AG04450 (cell line): ENCODE measurements around the gene SCAF4. TPM values are rescaled to one million over a fixed set of nuclear protein-coding genes. Genes with fewer than 3 reads are reported as not detected.

Experiments used
- CTCF ChIA-PET: fragments of 300-600, 350-600 bp; formaldehyde crosslinking; extraction: SDS; loops from one replicate; lab custom pipeline; 2022; ENCODE audit warnings: antibody characterized with exemption, inconsistent platforms; lab: Charles Lee
- POLR2A ChIA-PET: fragments of 350-600 bp; formaldehyde crosslinking; extraction: SDS; loops from one replicate; lab custom pipeline; 2021; ENCODE audit warnings: antibody characterized with exemption, inconsistent platforms; lab: Yijun Ruan, JAX
- DNase-seq: peaks from one replicate; pipeline ENCODE4 v3.0.0-alpha.2; 2011; ENCODE audit warnings: low read depth, low spot score
- H3K27ac ChIP-seq: one replicate; pipeline ENCODE4 v1.5.1; 2012; ENCODE audit warnings: low read depth, low read length, control low read depth
- H3K27me3 ChIP-seq: one replicate; pipeline ENCODE4 v1.6.0; 2012; ENCODE audit warnings: low read length; ENCODE audit not compliant: control insufficient read depth, insufficient read depth
- H3K4me3 ChIP-seq: 2 replicates; pipeline ENCODE4 v1.5.1; 2011; ENCODE audit warnings: mild to moderate bottlenecking, low read depth, low read length, control low read depth
- H3K9me3 ChIP-seq: 2 replicates; pipeline ENCODE4 v1.5.1; 2012; ENCODE audit warnings: low read length; ENCODE audit not compliant: control insufficient read depth, insufficient read depth
- polyA plus RNA-seq: library from polyadenylated mRNA; depleted of rRNA; stranded (reverse); fragments of >200 nt; gene quantifications from 2 replicates; pipeline ENCODE4 v1.2.3, GENCODE V29; 2011
- TF ChIP-seq, protein P1 (sequence below): IDR thresholded peaks from 2 replicates; pipeline ENCODE4 v1.5.1; 2011; ENCODE audit warnings: low read depth, low read length, control low read depth, inconsistent platforms

Gene SCAF4
- polyA plus RNA-seq, 1 experiment = 6.3 TPM

DNA sequence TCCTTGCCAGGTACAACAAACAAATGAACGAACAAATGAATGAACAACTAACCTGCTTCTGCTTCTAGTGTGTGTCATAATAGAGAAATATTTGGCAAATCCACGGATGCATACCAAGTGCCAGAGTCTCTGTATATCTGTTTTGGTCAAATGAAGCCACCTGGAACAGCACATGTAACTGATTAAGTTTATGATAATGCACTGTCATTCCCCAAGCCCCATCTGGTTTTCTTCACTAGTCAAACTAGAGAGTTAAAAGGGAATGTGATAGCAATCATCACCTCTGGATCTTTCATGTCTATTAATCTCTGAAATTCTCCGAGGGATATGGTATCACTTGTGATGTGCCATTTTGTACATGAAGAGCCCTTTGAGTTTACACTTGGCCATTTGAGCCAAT, 21.0 kb upstream of the SCAF4 start:
- Histone ChIP-seq H3K27me3 (no peaks in the 10 kb centered on the region), H3K9me3 (no peaks in the 10 kb centered on the region), H3K27ac (no peak overlapping the region), H3K4me3 (no peak overlapping the region)
- CTCF ChIA-PET = no interaction called here
- DNase-seq = no peak
- TF ChIP-seq, protein P1, sequence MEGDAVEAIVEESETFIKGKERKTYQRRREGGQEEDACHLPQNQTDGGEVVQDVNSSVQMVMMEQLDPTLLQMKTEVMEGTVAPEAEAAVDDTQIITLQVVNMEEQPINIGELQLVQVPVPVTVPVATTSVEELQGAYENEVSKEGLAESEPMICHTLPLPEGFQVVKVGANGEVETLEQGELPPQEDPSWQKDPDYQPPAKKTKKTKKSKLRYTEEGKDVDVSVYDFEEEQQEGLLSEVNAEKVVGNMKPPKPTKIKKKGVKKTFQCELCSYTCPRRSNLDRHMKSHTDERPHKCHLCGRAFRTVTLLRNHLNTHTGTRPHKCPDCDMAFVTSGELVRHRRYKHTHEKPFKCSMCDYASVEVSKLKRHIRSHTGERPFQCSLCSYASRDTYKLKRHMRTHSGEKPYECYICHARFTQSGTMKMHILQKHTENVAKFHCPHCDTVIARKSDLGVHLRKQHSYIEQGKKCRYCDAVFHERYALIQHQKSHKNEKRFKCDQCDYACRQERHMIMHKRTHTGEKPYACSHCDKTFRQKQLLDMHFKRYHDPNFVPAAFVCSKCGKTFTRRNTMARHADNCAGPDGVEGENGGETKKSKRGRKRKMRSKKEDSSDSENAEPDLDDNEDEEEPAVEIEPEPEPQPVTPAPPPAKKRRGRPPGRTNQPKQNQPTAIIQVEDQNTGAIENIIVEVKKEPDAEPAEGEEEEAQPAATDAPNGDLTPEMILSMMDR = no peak
- POLR2A ChIA-PET = no interaction called here

DNA sequence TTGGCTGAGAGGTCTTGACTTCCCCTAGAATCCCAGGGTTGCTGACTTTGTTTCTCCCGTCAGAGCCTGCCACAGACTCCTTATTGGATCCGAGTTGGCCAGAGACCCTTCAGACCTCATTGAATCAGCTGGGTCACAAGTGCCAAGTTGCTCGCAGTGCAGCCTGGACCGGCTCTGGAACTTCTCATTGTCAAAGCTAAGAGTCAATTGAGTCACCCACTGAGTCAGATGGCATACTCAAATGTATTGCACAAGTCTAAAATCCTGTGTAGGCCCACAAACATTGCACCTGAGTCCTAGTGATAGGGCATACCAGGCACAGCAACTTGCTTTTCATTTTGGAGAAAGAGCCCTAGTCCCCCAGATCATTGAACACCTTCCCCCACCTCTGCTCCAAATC, 20.4 kb upstream of the SCAF4 start:
- CTCF ChIA-PET = no interaction called here
- DNase-seq = no peak

DNA sequence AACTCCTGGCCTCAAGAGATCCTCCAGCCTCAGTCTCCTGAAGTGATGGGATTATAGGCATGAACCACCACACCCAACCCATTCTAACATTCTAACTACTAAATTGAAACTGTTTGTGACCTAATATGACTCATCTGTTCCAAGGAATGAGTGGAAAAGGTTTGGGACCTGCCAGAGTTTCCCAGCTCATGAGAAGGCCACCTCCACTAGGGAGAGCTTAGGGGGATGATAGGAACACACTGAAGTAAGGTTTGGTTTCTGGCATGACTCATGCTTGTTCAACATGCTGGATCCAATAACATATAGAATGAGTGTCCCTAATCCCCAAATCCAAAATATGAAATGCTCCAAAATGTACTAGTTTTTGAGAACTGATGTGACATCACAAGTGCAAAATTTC, 18.9 kb upstream of the SCAF4 start:
- H3K9me3 ChIP-seq = no peaks in the 10 kb centered on the region
- no peak overlapping the region for H3K27ac ChIP-seq
- CTCF ChIA-PET = no interaction called here
- DNase-seq = no peak
- POLR2A ChIA-PET = no interaction called here
- H3K4me3 ChIP-seq = no peak overlapping the region
- H3K27me3 ChIP-seq = no peaks in the 10 kb centered on the region
- TF ChIP-seq, protein P1 = no peak

More for the DNA sequence above, 20.4 kb upstream of the SCAF4 start:
- no peaks in the 10 kb centered on the region for H3K9me3 ChIP-seq
- POLR2A ChIA-PET = no interaction called here
- no peaks in the 10 kb centered on the region for H3K27me3 ChIP-seq
- no peak overlapping the region for H3K27ac ChIP-seq
- H3K4me3 ChIP-seq = no peak overlapping the region
- TF ChIP-seq, protein P1 = no peak

DNA sequence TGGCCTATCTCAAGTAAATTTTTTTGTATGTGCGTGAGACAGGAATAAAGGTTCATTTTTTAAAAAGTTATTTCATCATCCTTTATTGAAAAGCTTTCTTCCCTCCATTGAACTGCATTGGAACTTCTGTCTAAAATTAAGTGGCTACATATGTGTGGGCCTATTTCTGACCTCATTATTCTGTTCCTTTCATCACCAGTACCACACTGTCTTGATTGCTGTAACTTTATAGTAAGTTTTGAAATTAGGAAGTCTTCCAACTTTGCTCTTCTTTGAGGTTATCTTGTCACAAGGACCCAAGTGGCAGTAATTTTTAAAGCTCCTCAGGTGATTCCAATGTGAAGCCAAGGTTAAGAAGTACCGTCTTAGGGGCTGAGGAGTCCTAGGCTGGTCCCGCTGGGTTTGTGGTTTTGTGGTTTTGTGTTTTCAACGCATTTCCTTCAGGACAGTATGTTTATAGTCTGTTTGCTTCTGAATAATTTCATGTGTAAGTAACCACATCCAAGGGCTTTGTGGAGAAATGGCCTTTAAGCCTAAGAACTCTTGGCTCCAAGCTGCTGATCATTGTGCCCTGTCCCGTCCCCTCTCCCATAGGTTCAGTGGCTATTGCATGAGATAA, 12.4 kb upstream of the SCAF4 start:
- DNase-seq = no peak
- TF ChIP-seq, protein P1 = no peak
- Histone ChIP-seq H3K27ac (no peak overlapping the region), H3K4me3 (no peak overlapping the region), H3K9me3 (no peaks in the 10 kb centered on the region), H3K27me3 (no peaks in the 10 kb centered on the region)
- POLR2A ChIA-PET = no interaction called here
- CTCF ChIA-PET = interaction anchor here (0.6 to 1.6 kb wide), 4 partner anchors 10 to 545 kb away, joined by 3 to 9 read pairs (median 3); no protein-coding TSS in a partner anchor

DNA sequence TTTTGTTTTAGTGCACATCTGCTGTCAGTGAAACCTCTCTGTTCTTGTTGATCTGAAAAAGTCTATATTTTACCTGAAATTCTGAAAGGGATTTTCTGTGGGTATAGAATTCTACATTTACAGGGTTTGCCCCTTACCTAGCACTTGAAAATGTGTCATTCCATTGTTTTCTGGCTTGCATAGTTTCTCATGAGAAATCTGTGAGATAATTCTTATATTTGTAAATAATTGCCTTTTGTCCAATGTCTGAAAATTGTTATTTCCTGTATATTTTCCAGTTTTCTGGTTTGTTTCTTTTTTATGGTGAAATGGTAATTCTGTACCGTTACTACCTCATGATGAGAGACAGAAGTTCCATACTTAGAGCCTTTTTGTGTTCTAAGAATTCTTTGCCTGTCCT, 11.8 kb upstream of the SCAF4 start:
- Histone ChIP-seq H3K27ac (no peak overlapping the region), H3K27me3 (no peaks in the 10 kb centered on the region), H3K9me3 (no peaks in the 10 kb centered on the region), H3K4me3 (no peak overlapping the region)
- TF ChIP-seq, protein P1 = no peak
- no peak for DNase-seq
- POLR2A ChIA-PET = no interaction called here
- CTCF ChIA-PET = interaction anchor here (0.6 to 1.6 kb wide), 3 partner anchors 10 to 544 kb away, joined by 3 to 9 read pairs (median 3); no protein-coding TSS in a partner anchor
